GM19455 (cell line): ENCODE results near the gene RPL5.

Experiments
- ATAC-seq: cut with Tn5 transposase; IDR thresholded peaks from one replicate; pipeline ENCODE4 v1.9.1; 2021; ENCODE audit not compliant: unreplicated experiment

The RPL5 gene

GRCh38 chr1:92817986-92818764 is 13.7 kb upstream of the RPL5 start:
- no peak for ATAC-seq

DNA sequence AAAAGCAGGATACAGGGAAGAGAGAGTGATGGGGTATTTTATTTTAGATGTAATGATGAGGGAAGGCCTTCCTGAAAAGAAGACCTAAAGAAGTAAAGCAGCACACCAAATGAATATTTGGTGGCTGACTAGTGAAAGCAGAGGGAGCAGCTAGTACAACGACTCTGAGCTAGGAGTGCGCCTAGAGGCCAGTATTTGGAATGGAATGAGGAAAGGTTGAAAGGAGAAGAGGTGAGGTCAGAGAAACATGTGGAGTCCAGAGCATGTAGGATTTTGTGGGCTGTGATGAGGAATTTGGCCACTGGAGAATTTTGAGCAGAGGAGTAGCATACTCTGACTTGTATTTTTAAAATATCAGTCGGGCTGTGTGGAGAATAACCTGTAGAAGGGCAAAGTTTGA is 11.8 kb upstream of the RPL5 start:
- no peak for ATAC-seq

- ATAC-seq, result no peak
Observed at GRCh38 chr1:92820551-92820950, 11.3 kb upstream of the RPL5 start.

- ATAC-seq, result no peak
Observed at GRCh38 chr1:92822879-92823278, 9.0 kb upstream of the RPL5 start.

- ATAC-seq, result no peak
Observed at GRCh38 chr1:92826792-92827191, 5.0 kb upstream of the RPL5 start.

- no peak for ATAC-seq
Observed at GRCh38 chr1:92831368-92831761, 475 bp upstream of the RPL5 start.

GRCh38 chr1:92832537-92833114 is 786 bp downstream of the RPL5 start:
- peak; percentile 2 for ATAC-seq

DNA sequence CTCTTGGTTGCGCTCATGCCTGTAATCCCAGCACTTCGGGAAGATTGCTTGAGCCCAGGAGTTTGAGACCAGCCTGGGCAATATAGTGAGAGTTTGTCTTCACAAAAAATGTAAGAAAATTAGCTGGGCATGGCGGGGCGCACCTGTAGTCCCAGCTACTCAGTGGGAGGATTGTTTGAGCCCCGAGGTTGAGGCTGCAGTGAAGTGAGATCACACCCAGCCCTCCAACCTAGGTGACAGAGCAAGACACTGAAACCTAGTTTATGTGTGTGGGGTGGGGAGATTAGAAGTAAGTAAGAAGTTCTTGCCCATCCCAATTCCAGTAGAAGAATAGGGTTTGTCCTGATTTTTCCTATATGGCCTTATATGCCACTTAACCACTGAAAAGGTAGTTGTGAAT is 2.0 kb downstream of the RPL5 start:
- ATAC-seq, result no peak

GRCh38 chr1:92834617-92835016 is 2.8 kb downstream of the RPL5 start:
- no peak for ATAC-seq

- no peak for ATAC-seq
Observed at GRCh38 chr1:92837062-92837461, 5.2 kb downstream of the RPL5 start.

DNA sequence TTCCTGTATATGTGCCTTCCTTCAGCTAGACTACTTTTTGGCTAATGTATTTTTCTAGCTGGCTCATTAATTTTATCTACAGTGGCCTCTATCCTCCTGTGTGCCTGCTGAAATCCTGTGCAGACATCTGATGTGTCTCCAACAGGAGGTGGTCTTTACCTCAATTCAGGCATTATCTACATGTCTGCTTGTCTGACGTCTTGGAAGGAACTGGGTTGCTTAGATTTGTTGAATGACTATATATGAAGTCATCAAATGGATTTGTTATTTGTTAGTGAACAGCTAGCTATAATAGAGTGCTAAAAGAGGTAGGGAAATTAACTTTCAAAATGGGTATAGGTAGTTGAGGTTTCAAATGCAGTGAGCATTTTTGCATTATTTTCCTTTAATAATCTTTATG is 6.7 kb downstream of the RPL5 start:
- no peak for ATAC-seq

DNA sequence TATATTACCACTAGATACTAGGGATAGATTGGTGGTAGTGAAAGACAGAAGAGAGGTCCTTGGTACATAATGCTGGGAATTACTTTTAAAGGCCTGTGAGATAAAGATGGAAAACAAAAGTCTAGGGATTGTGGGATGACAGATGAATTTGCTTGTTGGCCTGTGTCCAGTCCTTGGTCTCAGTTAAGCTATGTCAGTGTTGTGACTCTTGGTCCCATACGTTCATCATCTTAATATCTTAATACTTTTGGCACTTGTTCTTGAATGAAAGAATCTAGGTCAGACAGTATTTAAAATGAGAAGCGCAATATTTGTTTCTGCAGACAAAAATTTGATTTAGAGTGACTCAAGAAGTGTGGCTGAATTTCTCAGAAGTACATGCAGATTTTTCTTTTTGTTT is 7.6 kb downstream of the RPL5 start:
- ATAC-seq, result no peak

DNA sequence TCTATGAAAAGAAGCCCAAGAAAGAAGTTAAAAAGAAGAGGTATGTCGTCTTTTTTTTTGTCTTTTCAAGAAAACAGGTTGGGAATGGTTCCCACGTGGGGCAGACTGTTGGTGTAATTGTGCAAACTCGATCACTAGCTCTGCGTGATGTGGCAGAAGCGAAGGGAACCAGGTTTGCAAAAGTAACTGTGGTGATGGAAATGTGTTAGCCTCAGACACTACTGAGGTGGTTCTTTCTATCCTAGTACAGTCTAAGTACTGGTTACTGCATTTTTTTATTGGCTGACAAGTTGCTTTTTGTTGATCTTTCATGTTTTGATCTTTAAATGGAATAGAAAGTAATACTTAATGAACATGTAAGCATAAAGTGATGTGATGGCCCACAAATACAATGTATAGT is 8.8 kb downstream of the RPL5 start:
- no peak for ATAC-seq

- ATAC-seq, result no peak
Observed at GRCh38 chr1:92842082-92843045, 10.5 kb downstream of the RPL5 start.

- no peak for ATAC-seq
Observed at GRCh38 chr1:92843046-92843423, 11.2 kb downstream of the RPL5 start.

- ATAC-seq, result no peak
Observed at GRCh38 chr1:92843429-92844352, 11.9 kb downstream of the RPL5 start.

GRCh38 chr1:92844439-92844838 is 12.6 kb downstream of the RPL5 start:
- ATAC-seq, result no peak

GRCh38 chr1:92845908-92846307 is 14.1 kb downstream of the RPL5 start:
- no peak for ATAC-seq

DNA sequence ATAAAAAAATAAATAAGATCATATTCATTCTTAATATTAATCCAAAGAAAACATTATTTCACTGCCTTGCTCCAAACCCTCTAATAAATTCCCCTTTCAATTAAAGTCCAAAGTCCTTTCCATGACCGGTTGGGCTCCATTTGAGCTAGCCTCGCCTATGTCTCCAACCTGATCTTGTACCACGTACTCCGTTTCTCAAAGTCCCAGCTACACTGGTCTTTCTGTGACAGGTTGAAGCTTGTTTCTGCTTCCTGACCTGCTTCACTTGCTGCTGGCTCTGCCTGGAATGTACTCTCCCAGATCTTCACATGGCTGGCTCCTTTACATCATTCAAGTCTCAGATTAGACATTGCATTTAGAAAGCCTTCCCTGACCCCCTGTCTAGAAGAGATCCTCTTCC is 16.4 kb downstream of the RPL5 start:
- no peak for ATAC-seq

- no peak for ATAC-seq
Observed at GRCh38 chr1:92850019-92850418, 18.2 kb downstream of the RPL5 start.

DNA sequence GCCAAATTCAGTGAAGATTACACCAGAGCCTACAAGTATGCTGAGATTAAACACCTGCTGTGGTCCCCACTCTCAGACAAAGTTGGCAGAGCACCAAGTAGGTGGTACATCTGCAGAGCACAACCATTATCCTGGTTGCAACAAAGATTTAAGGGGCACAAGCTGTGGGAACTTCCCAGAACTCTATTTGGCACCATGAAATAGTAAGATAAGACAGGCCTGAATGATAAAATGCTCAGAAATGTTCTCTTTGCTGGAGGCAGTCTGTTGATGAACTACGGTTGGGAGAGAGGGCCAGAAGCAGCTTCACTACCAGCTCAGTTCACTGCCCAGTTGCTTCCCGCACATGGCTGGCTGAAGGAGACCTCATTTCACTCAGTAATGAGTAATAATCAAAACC is 19.9 kb downstream of the RPL5 start:
- no peak for ATAC-seq
